PFSK-1 (cell line): ENCODE data around the gene AKT1.

Experiments
- FOXP2 ChIP-seq: optimal IDR thresholded peaks from 2 replicates; pipeline ENCODE3; 2011; ENCODE audit warnings: borderline replicate concordance, control low read depth, inconsistent platforms; ENCODE audit not compliant: insufficient read depth; ENCODE audit errors: extremely low read length, extremely low read depth
- POLR2AphosphoS5 ChIP-seq: IDR thresholded peaks from 2 replicates; pipeline ENCODE4 v1.6.1; 2012; ENCODE audit warnings: low read depth, mild to moderate bottlenecking, control low read depth, low read length, moderate library complexity
- REST ChIP-seq, 2 experiments: IDR thresholded peaks; 2 replicates each; pipeline versions ENCODE4 v1.6.1 to v1.8.0; 2011 to 2012; ENCODE audit warnings: low read depth in 2 of 2, low read length in 2 of 2, control low read depth in 1 of 2, inconsistent platforms in 1 of 2, mild to moderate bottlenecking in 1 of 2, moderate library complexity in 1 of 2; ENCODE audit not compliant: insufficient read depth in 1 of 2
- SIN3A ChIP-seq: IDR thresholded peaks from 2 replicates; pipeline ENCODE4 v1.6.1; 2012; ENCODE audit warnings: mild to moderate bottlenecking, low read length, moderate library complexity, borderline replicate concordance; ENCODE audit not compliant: insufficient read depth
- TAF1 ChIP-seq: IDR thresholded peaks from 2 replicates; pipeline ENCODE4 v1.6.1; 2012; ENCODE audit warnings: low read length, control low read depth, borderline replicate concordance; ENCODE audit not compliant: insufficient read depth

Gene AKT1

GRCh38 chr14:104800771-104801519 is 5.4 kb upstream of the AKT1 start, which contains the start of gene ZBTB42:
Gene ZBTB42, plus strand, starts transcription at chr14:104801101. Its CDS starts 97 bp downstream, at chr14:104801198.
- TF ChIP-seq POLR2AphosphoS5 (no peak), SIN3A (no peak), FOXP2 (no peak), TAF1 (no peak), REST (IDR thresholded peaks at IDR 0.05; ENCODE audit: insufficient read depth in 1 of 2, low read depth in 2 of 2, low read length in 2 of 2) (no peak)

GRCh38 chr14:104800015-104800770 is 4.6 kb upstream of the AKT1 start:
- TF ChIP-seq FOXP2 = no peak
- no peak for TF ChIP-seq POLR2AphosphoS5
- no peak for TF ChIP-seq TAF1
- TF ChIP-seq SIN3A = no peak
- no peak for TF ChIP-seq REST (IDR thresholded peaks at IDR 0.05; ENCODE audit: insufficient read depth in 1 of 2, low read depth in 2 of 2, low read length in 2 of 2)

GRCh38 chr14:104799244-104800014 is 3.9 kb upstream of the AKT1 start:
- no peak for TF ChIP-seq POLR2AphosphoS5
- no peak for TF ChIP-seq SIN3A
- TF ChIP-seq TAF1 = no peak
- TF ChIP-seq FOXP2 = no peak

GRCh38 chr14:104798300-104799243 is 3.0 kb upstream of the AKT1 start:
- TF ChIP-seq FOXP2 (no peak), POLR2AphosphoS5 (no peak), TAF1 (no peak), SIN3A (no peak), REST (IDR thresholded peaks at IDR 0.05; ENCODE audit: insufficient read depth in 1 of 2, low read depth in 2 of 2, low read length in 2 of 2) (no peak)
